Activated naive CD4-positive, alpha-beta T cell treated with anti-CD3 and anti-CD28 coated beads, Interleukin-2, amount 50 U/mL, for 72 hours (primary cell): Measurements from ENCODE around the gene HOXC5. TPM values are rescaled to one million over a fixed set of nuclear protein-coding genes. Genes with fewer than 3 reads are reported as not detected.

Experiments used
- ATAC-seq, 2 donors: fragments of 150-1000 bp; cut with Tn5 transposase; 2 replicates each; pipeline ENCODE4 v1.10.0; 2021; ENCODE audit warnings: mild to moderate bottlenecking in 2 of 2, moderate library complexity in 2 of 2
- DNase-seq, 2 donors: peaks; one replicate each; pipeline ENCODE4 v3.0.0; 2021 to 2022; ENCODE audit warnings: low spot score in 2 of 2
- H3K27ac Mint-ChIP-seq, 2 donors: one replicate each; pipeline ENCODE4 v1.8.0; 2022; ENCODE audit warnings: mild to moderate bottlenecking in 2 of 2, mixed read lengths in 2 of 2
- H3K36me3 Mint-ChIP-seq, 2 donors: one replicate each; pipeline ENCODE4 v1.8.0; 2022; ENCODE audit warnings: mixed read lengths in 2 of 2
- H3K9me3 Mint-ChIP-seq, 2 donors: one replicate each; pipeline ENCODE4 v1.8.0; 2022; ENCODE audit warnings: mixed read lengths in 2 of 2
- total RNA-seq, 2 donors: library from RNA; stranded (reverse); gene quantifications; one replicate each; pipeline ENCODE4 v1.2.3, GENCODE V29; 2022

The HOXC5 gene
- total RNA-seq, 2 donors from 2014 or later = not detected

- DNase-seq (no peak), ATAC-seq (no peak)
- Mint-ChIP-seq H3K9me3 (no peaks in the 10 kb centered on the region), H3K36me3 (no peaks in the 10 kb centered on the region), H3K27ac (no peak overlapping the region)
These were observed 9.6 kb upstream of the HOXC5 start for GRCh38 chr12:54022960-54023884.

- Mint-ChIP-seq H3K27ac (no peak overlapping the region), H3K36me3 (no peaks in the 10 kb centered on the region), H3K9me3 (no peaks in the 10 kb centered on the region)
- ATAC-seq (no peak), DNase-seq (no peak)
These were observed 8.7 kb upstream of the HOXC5 start for GRCh38 chr12:54024127-54024526.

GRCh38 chr12:54024581-54025305, 8.1 kb upstream of the HOXC5 start:
- Mint-ChIP-seq H3K27ac (no peak overlapping the region), H3K9me3 (no peaks in the 10 kb centered on the region), H3K36me3 (no peaks in the 10 kb centered on the region)
- ATAC-seq = no peak
- no peak for DNase-seq

- ATAC-seq = no peak
These were observed 7.1 kb upstream of the HOXC5 start for GRCh38 chr12:54025499-54026405.

GRCh38 chr12:54026640-54027441, 6.0 kb upstream of the HOXC5 start:
- H3K36me3 Mint-ChIP-seq = no peaks in the 10 kb centered on the region
- ATAC-seq = no peak
- H3K9me3 Mint-ChIP-seq = no peaks in the 10 kb centered on the region
- H3K27ac Mint-ChIP-seq = no peak overlapping the region
- DNase-seq = no peak

More at GRCh38 chr12:54025499-54026405, 7.1 kb upstream of the HOXC5 start:
- Mint-ChIP-seq H3K36me3 (no peaks in the 10 kb centered on the region), H3K9me3 (no peaks in the 10 kb centered on the region), H3K27ac (no peak overlapping the region)
- DNase-seq = no peak

- DNase-seq = no peak
- peaks cover 0 to 4% of the 10 kb centered on the region in 2 donors for H3K36me3 Mint-ChIP-seq
- ATAC-seq = no peak
- H3K9me3 Mint-ChIP-seq = no peaks in the 10 kb centered on the region
- H3K27ac Mint-ChIP-seq = no peak overlapping the region
These were observed 5.4 kb upstream of the HOXC5 start for GRCh38 chr12:54027442-54027786.

GRCh38 chr12:54028314-54029201, 4.3 kb upstream of the HOXC5 start, which contains the start of gene HOXC6:
Gene HOXC6, plus strand, starts transcription at chr12:54028440. Its CDS starts 82 bp downstream, at chr12:54028522.
- ATAC-seq = no peak
- H3K36me3 Mint-ChIP-seq = peaks cover 3 to 8% of the 10 kb centered on the region in 2 donors
- H3K9me3 Mint-ChIP-seq = no peaks in the 10 kb centered on the region
- DNase-seq = no peak
- H3K27ac Mint-ChIP-seq = no peak within 1 kb of the TSS

- ATAC-seq (no peak), DNase-seq (no peak)
- Mint-ChIP-seq H3K27ac (no peak overlapping the region), H3K36me3 (peaks cover 4 to 9% of the 10 kb centered on the region in 2 donors), H3K9me3 (no peaks in the 10 kb centered on the region)
These were observed 3.1 kb upstream of the HOXC5 start for GRCh38 chr12:54029529-54030441.

GRCh38 chr12:54030442-54030801, 2.4 kb upstream of the HOXC5 start:
- Mint-ChIP-seq H3K36me3 (peaks cover 4 to 14% of the 10 kb centered on the region in 2 donors), H3K9me3 (no peaks in the 10 kb centered on the region), H3K27ac (no peak overlapping the region)
- DNase-seq = no peak
- no peak for ATAC-seq

- H3K9me3 Mint-ChIP-seq = no peaks in the 10 kb centered on the region
- peaks cover 4 to 14% of the 10 kb centered on the region in 2 donors for H3K36me3 Mint-ChIP-seq
- ATAC-seq (no peak), DNase-seq (no peak)
- no peak overlapping the region for H3K27ac Mint-ChIP-seq
These were observed 1.9 kb upstream of the HOXC5 start for GRCh38 chr12:54030889-54031471.

- ATAC-seq = no peak
- Mint-ChIP-seq H3K36me3 (peaks cover 4 to 14% of the 10 kb centered on the region in 2 donors), H3K27ac (no peak overlapping the region), H3K9me3 (no peaks in the 10 kb centered on the region)
- no peak for DNase-seq
These were observed 1.4 kb upstream of the HOXC5 start for GRCh38 chr12:54031480-54031879.

- DNase-seq = no peak
- peak in 1 of 2 donors; percentile 18 for ATAC-seq
- Mint-ChIP-seq H3K36me3 (peaks cover 4 to 14% of the 10 kb centered on the region in 2 donors), H3K27ac (no peak overlapping the region), H3K9me3 (no peaks in the 10 kb centered on the region)
These were observed 697 bp upstream of the HOXC5 start for GRCh38 chr12:54032086-54032619.

GRCh38 chr12:54033106-54033979, 493 bp downstream of the HOXC5 start:
- ATAC-seq (peak; percentile 32 to 34), DNase-seq (no peak)
- H3K27ac Mint-ChIP-seq = no peak overlapping the region
- no peaks in the 10 kb centered on the region for H3K9me3 Mint-ChIP-seq
- H3K36me3 Mint-ChIP-seq = peaks cover 4 to 14% of the 10 kb centered on the region in 2 donors
